K562 (cell line): ENCODE data around the gene UFC1. TPM values are rescaled to one million over a fixed set of nuclear protein-coding genes. Genes with fewer than 3 reads are reported as not detected.

Experiments
- ARID4B ChIP-seq: sonication (generic); formaldehyde crosslinking; IDR thresholded peaks from 2 replicates; pipeline ENCODE4 v1.8.0; 2022; ENCODE audit warnings: mild to moderate bottlenecking, missing genetic modification reagents
- CREB5 ChIP-seq: fragments of 250-450 bp; sonication (Bioruptor Pico); IDR thresholded peaks from 2 replicates; pipeline ENCODE4 v1.5.0; 2020; ENCODE audit warnings: mild to moderate bottlenecking
- CTCF ChIP-seq, 3 experiments: IDR thresholded peaks in 2 of 3; conservative IDR thresholded peaks in 1 of 3; 2 replicates each; pipeline ENCODE4 v1.5.1; 2011 to 2012; ENCODE audit warnings: low read length in 3 of 3, mild to moderate bottlenecking in 3 of 3, control low read depth in 2 of 3, improper control_type of control experiment in 1 of 3, inconsistent platforms in 1 of 3, low read depth in 1 of 3, mixed read lengths in 1 of 3, moderate library complexity in 1 of 3; ENCODE audit not compliant: insufficient read depth in 2 of 3
- E2F6 ChIP-seq, 2 experiments: IDR thresholded peaks; 2 replicates each; pipeline ENCODE4 v1.6.1; 2011; ENCODE audit warnings: borderline replicate concordance in 1 of 2, control low read depth in 1 of 2, low read depth in 1 of 2, low read length in 1 of 2, mild to moderate bottlenecking in 1 of 2, mixed read lengths in 1 of 2, moderate library complexity in 1 of 2; ENCODE audit not compliant: insufficient read depth in 1 of 2, insufficient read length in 1 of 2, poor library complexity in 1 of 2, severe bottlenecking in 1 of 2; ENCODE audit errors: extremely low read depth in 1 of 2
- LCOR ChIP-seq: sonication (generic); formaldehyde crosslinking; IDR thresholded peaks from 2 replicates; pipeline ENCODE4 v1.8.0; 2022; ENCODE audit warnings: mild to moderate bottlenecking, missing genetic modification reagents
- NRF1 ChIP-seq, 2 experiments: fragments of 450-650 bp; IDR thresholded peaks in 1 of 2; conservative IDR thresholded peaks in 1 of 2; 2 replicates each; pipeline ENCODE4 v1.6.1; 2014; ENCODE audit warnings: mild to moderate bottlenecking in 2 of 2
- ZBTB11 ChIP-seq, 3 experiments: fragments of 200-800 bp in 1 of 3; fragments of 250-450 bp in 1 of 3; fragments of 450-650 bp in 1 of 3; sonication (Bioruptor Pico) in 1 of 3; sonication (Bioruptor generic) in 1 of 3; formaldehyde crosslinking in 1 of 3; IDR thresholded peaks; 2 replicates each; pipeline versions ENCODE4 v1.6.1 to v1.8.0; 2016 to 2022; ENCODE audit warnings: mild to moderate bottlenecking in 2 of 3, missing genetic modification characterization in 2 of 3, missing compliant biosample characterization in 1 of 3, moderate library complexity in 1 of 3
- ZBTB2 ChIP-seq: fragments of 450-650 bp; IDR thresholded peaks from 2 replicates; pipeline ENCODE4 v1.6.1; 2016; ENCODE audit warnings: antibody characterized with exemption
- polyA plus RNA-seq, 8 experiments: library from polyadenylated mRNA; depleted of rRNA in 4 of 8; stranded (reverse) in 5 of 8; unstranded in 3 of 8; fragments of >200 nt; fragmentation: Nextera tagmentation in 2 of 8; fragmentation: Illumina TruSeq in 1 of 8; extraction: Ambion mirVana in 2 of 8; extraction: Trizol in 1 of 8; gene quantifications; 2 replicates each; pipeline versions ENCODE4 v1.2.1 to v1.2.3, GENCODE V29; 2011 to 2014; ENCODE audit warnings: inconsistent platforms in 1 of 8, missing spikeins in 1 of 8
- total RNA-seq, 7 experiments: library from RNA; depleted of rRNA in 6 of 7; stranded (reverse); fragments of >200 nt in 6 of 7; fragmentation: Illumina TruSeq in 2 of 7; extraction: Trizol in 2 of 7; gene quantifications; 2 replicates each; pipeline versions ENCODE4 v1.2.1 to v1.2.3, GENCODE V29; 2011 to 2021; ENCODE audit warnings: low replicate concordance in 1 of 7

Gene UFC1
- total and polyA plus RNA-seq, 9 of the 15 experiments (the other 6 are each of a cell fraction or from before 2014, with no cell fraction given): 92.8 to 220 (median 161) TPM

GRCh38 chr1:161117759-161118581, 35.8 kb upstream of the UFC1 start, which contains the start of the genes NIT1 and PFDN2 (continued):
- TF ChIP-seq NRF1 (conservative IDR thresholded peaks at IDR 0.05 in 1 of 2, IDR thresholded peaks at IDR 0.05 in 1 of 2) (peak; percentile 79 to 85), ZBTB2 (0 out of 2 replicates have a peak, but pooled peaks have one; percentile 3), ARID4B (peak; percentile 96), CREB5 (no peak), CTCF (IDR thresholded peaks at IDR 0.05 in 2 of 3, conservative IDR thresholded peaks at IDR 0.05 in 1 of 3; ENCODE audit: insufficient read depth in 2 of 3, low read depth in 1 of 3, low read length in 3 of 3) (0 out of 6 replicates have a peak, but pooled peaks of 1 of the 3 experiments have one; percentile 17), E2F6 (IDR thresholded peaks at IDR 0.05; ENCODE audit: borderline replicate concordance in 1 of 2, extremely low read depth in 1 of 2, insufficient read depth in 1 of 2, insufficient read length in 1 of 2, low read depth in 1 of 2, low read length in 1 of 2, poor library complexity in 1 of 2, severe bottlenecking in 1 of 2) (peak; percentile 21 to 40), ZBTB11 (CRISPR knock-in tag; IDR thresholded peaks at IDR 0.05) (peak in 1 of 3 experiments; percentile 84; a peak in 3 of 6 replicates), LCOR (CRISPR knock-in tag) (peak; percentile 66; the same call in 1 of the 2 replicates)
